ENCODE results near the gene MYO18B.

MYO18B gene

DNA sequence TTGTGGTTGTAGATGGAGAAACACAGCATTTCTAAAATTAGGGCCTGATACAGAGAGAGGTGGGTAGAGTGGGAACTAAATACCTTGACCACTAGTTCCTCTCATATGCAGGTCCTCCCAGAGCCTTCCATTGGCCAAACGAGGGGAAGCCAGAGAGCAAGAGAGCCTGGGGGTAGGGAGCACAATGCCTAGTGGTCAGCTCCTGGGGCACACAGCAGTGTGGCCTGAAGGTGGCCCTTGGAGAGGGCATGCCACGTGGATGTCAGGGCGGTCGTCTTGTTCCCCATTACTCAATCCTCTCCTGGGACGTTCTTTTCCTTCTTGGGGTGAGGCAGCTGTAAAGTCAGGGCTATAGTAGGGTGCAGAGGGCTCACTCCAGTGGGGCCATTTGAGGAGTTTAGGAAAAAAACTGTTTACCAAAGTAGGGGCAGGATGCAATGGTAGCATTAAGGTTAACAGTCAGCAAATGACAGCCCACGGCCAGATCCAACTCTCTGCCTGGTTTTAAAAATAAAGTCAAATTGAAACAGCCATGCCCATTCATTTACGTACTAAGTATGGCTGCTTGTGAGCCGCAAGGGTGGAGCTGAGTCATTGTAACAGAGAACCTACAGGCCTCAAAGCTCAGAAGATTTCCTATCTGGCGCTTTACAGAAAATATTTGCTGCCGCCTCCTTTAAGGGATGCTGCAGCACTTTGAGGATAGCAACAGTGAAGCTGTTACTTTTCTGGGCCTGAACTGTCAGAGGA is 7.6 kb downstream of the MYO18B start:
- no peak for DNase-seq

- no peak for DNase-seq
Observed at GRCh38 chr22:25750569-25751173, 8.7 kb downstream of the MYO18B start.

DNA sequence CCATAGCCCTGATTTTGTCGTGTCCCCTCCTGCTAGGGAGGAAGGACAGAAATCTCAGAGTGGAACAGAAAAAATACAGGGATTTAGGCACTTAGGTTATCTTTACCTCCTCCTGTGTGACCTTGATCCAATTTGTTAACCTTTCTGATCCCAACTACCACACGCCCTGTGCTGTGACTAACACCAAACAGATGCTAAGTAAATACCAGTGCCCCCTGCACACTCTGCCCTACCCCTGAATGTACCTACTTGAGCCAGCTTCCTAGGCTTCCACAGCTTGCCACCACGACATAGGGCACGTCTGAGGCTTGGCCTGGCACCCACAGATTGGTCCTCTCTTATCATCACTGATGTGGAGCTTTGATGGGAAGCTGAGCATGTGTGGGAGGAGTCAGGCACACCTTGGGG is 9.2 kb downstream of the MYO18B start:
- no peak for DNase-seq

DNA sequence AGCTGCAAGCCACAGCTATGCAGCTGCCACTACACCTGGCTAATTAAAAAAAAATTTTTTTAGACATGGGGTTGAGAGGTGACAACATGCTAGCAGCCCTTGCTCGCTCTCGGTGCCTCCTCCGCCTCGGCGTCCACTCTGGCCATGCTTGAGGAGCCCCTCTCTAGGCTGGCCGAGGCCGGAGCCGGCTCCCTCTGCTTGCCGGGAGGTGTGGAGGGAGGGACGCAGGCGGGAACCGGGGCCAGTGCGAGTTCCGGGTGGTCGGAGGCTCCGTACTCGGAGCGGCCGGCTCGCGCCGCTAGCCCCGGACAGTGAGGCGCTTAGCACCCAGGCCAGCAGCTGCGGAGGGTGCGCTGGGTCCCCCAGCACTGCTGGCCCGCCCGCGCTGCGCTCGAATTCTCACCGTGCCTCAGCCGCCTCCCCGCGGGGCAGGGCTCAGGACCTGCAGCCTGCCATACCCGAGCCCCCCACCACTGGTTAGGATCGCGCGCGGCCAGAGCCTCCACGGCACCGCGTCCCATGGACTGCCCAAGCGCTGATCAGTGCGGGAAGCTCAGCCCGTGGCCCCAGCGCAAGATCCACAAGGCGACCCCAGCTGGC is 10.7 kb downstream of the MYO18B start:
- DNase-seq = no peak

GRCh38 chr22:25753252-25753651 is 11.3 kb downstream of the MYO18B start:
- no peak for DNase-seq

DNA sequence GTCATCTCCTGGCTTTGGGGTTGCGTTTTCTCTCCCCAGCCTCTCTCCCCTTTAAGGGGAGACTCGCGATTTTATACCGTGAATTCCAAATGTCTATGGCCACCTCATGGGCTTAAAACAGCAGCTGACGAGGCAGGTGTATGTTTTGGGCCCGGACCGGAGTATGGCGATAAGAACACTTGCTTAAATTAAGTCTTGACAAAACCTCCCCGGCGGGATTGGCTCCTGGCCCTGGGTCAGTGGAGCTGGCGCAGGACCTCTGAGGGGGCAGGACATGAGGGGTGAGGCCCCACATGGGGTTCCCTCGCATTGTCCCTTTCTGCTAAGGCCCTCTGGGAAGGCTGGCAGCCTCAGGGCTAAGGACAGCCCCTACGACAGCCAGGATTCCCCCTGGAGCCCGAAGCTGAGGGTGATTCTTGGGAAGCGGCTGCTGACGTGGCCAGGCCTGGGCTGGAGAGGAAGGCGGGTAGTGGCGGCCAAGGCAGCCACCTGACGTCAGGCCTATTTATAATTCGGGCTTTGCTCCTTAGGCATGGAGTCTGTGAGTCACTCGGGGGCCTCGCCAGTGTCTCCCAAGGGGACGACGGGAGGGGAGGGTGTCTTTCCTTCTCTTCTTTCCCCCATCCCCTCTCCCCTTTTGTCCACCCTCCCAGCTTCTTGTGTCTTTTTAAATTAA is 12.7 kb downstream of the MYO18B start:
- no peak for DNase-seq

DNA sequence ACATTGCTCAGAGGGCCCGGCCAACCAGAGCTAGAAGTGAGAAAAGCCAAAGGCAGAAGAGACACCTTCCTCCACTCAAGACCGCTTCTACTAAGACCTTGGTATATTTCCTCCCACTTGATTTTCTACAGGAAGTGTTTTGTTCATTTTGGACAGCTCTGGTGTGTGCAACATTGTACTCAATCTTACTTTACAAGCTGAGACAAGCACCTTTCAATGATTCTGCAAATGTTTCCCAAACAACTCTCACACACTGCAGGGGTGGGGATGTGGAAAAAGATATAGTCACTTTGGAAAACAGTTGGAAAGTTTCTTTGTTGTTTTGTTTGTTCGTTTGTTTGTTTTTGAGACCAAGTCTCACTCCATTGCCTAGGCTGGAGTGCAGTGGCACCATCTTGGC is 15.7 kb downstream of the MYO18B start:
- no peak for DNase-seq

DNA sequence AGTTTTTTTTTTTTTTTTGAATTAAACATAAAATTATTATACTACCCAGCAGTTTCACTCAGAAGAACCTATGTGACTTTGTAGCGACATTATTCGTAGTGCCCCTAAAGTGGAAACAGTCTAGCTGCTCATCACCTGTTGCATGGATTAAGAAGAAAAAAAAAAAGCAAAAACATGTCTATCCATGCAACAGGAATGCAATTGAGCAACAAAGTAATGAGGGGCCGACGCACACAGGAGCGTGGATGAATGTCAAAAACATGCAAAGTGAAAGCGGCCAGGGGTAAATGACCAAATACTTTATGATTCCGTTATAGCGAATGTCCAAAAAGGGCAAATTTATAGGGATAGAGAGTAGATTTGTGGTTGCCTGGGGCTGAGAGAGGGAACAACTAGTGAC is 16.3 kb downstream of the MYO18B start:
- DNase-seq = no peak

DNA sequence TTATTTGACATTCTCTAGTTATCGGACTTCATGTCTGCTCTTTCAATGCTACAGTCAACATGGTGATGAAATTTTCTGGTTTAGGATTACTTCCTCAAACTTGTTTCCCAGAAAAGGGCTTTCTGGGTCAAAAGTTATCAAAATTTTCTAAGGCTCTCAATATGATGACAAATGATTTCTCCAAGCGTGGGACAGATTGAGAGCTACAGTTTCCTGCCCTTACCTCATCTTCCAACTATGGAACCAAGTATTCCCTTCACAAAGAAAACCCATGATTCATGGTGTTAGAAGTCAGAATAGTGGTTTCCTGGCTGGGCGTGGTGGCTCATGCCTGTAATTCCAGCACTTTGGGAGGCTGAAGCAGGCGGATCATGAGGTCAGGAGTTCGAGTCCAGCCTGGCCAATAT is 17.8 kb downstream of the MYO18B start:
- DNase-seq = no peak

DNA sequence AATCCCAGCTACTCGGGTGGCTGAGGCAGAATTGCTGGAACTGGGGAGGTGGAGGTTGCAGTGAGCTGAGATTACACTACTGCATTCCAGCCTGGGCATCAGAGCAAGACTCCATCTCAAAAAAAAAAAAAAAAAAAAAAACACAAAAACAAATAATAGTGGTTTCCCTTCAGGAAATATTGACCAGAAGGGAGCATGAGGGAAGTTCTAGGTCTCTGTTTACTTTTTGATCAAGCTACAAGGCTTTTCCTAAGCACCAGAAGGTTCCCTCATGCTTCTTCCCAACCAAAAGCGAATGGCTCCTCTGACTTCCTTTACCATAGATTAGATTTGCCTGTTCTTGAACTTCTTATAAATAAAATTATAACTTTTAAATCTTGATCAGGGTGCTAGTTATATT is 18.3 kb downstream of the MYO18B start:
- DNase-seq = no peak

GRCh38 chr22:25760848-25761595 is 19.0 kb downstream of the MYO18B start:
- DNase-seq = no peak

DNA sequence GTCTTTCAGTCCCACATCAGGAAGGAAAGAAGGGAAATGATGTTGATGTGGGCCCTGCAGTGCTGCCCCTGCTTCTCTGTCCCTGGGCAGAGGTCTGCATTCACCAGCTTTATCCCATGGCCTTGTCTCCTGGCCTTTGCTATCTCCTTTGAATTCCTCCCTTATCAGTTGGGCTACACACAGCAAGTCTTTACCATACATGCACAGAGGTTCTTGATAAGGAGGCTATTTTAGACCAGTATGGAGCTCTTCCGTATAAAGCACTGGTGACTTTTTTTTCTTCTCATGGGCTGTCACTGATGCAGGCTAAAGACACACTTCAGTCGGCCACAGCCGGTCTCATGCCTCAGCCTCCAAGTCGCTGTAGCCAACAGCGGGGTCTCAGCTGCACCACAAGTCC is 20.2 kb downstream of the MYO18B start:
- DNase-seq = no peak

DNA sequence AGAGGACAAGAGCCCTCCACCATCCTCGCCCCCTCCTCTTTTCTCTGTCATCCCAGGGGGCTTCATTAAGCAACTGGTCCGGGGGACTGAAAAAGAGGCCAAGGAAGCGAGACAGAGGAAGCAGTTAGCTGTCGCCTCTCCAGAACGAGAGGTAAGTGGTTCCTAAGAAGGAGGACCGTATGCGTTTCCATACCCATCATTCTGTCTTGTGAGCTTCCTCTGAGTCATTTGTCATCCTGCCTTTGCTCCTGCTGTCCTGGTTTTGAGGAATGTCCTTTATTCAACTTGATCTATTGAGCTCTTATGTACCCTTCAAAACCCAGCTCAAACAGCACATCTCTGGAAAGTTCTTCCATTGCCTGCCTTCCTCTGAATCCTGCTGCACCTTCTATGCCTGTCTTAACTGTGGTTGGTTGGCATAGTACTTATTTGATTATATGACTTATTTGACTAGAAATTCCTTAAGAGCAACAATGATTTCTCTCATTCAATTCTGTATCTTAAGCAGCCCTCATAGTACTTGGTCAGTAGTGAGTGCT is 21.3 kb downstream of the MYO18B start:
- DNase-seq = no peak

GRCh38 chr22:25764270-25765015 is 22.5 kb downstream of the MYO18B start:
- DNase-seq = no peak

DNA sequence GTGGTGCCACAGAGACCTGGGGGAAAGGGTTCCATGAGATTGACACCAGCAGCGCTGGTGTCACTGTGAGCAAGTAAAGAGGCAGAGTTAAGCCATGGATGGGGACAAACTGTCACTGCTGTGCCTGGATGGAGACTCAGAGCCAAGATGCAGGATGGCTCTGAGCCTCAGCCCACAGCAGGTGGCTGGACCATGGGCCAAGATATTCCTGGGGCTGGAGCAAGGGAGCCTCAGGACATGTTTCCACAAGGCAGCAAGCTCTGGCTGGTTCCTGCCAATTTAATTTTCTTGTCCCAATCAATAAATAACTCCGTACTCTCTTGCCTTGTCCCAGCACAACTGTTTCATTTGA is 23.0 kb downstream of the MYO18B start:
- DNase-seq = no peak

DNA sequence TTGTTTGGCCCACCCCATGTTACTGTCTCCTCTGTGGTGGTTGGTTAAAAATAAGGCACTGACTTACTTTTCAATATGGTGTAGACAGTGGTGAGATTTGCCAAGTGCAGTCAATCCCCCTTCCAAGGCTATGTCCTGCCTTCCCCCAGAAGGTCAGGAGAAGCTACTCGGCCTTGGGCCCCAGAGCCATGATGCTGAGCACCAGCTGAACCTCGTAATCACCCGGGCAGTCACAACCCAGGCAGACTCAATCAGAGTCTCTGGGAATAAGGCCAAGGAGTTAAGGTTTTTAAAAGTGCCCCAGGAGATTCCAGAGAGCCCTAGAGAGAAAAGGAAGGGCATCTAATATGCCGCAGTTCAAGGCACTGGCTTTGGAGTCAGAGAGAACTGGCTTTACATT is 23.8 kb downstream of the MYO18B start:
- DNase-seq = no peak

DNA sequence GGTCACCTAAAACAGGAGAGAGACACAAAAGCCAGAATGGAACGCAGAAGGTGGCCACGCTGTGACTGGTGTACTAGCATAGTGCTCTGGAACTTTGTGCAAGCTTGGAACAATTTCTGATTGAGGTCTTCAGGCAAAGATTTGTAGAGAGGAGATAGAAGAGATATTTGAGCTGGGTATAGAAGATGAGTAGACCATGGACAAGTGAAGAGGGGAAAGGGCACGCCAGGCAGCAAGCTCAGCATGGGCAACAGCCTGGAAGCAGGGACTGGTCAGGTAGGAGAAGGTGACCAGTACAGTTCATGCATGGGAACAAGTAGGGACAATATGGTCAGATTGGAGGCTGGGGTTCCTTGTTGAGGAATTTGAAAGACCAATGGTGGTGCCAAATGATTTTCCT is 24.4 kb downstream of the MYO18B start:
- DNase-seq = no peak

DNA sequence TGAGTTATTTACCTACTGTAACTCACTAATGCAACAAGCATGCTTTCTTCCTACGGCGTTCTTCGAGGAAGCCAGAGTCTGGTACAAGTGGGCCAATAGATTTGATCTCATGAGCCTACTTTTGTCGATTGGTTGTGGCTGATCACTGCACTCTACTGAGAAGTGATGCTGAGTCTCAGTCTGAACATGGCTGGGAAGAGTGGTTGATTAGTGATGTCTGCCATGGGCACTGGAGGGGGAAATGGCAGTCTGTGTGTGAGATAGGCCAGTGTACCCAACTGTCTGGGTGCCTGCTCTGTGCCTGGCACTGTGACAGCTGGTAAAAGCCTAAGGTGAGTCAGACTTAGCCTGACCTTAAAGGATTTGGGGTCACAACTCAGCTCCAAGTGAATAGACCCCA is 28.3 kb downstream of the MYO18B start:
- no peak for DNase-seq

DNA sequence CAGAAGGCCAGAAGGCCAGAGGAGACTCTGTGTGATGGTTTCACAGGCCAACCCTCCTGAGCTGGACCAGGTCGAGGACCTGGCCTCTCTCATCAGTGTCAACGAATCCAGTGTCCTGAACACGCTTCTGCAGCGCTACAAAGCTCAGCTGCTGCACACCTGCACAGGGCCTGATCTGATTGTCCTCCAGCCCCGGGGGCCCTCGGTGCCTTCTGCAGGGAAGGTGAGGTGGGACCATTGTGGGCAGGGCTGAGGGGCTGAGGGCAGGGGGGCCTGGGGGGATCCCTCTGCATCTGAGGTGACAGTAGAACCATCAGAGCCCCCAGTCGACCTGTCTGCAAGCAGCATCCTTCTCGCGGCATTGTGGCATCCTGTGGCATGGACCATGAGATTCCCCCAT is 30.3 kb downstream of the MYO18B start:
- no peak for DNase-seq

DNA sequence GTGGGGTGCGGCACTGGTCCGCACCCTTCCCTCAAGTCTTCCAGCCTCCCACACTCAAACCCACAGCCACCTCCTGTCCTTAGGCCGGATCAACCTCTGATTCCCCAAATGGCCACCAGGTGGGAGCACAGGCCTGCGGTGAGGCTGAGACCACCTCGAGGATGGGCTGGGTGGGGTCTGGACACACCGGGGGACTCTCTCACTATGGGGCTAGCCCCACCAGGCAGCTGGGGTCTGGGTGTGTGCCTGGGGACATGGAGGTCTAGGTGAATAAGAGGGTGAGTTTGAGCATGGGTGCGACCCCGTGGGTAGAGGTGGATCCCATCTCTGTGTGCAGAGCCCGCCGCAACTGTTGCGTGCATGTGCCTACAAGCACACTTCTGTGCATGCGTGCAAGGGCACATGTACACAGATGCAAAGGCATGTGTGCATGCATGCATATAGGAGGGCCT is 32.6 kb downstream of the MYO18B start:
- no peak for DNase-seq

DNA sequence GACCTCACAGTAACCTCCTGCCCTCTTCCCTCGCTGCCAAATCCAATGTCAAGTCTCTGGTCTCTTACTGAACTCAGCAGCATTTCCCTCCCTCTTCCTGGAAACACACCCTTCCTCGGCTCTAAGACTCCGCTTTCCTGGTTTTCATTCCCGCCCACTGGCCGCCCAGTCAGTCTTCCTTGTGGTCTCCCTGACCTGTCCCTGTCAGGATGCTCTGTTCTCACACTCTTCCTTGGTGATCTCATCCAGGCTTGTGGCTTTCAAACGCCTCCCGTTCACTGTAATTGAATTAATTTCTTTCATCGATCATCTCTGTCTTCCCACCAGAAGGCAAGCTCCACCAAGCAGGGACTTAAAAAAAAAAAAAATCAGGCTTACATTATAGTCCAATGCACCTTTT is 33.5 kb downstream of the MYO18B start:
- no peak for DNase-seq

DNA sequence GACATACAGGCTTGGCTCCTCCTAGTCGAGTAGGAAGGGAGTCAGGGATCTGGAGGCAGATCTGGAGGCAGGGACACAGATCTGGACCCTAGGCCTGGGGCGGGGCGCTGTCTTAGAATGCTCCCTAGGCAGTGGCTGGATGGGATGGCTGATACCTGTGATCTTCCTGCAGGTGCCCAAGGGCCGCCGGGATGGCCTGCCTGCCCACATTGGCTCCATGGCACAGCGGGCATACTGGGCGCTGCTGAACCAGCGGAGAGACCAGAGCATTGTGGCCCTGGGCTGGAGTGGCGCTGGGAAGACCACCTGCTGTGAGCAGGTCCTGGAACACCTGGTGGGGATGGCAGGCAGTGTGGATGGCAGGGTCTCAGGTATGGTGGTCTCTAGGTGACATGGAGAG is 35.4 kb downstream of the MYO18B start:
- DNase-seq = no peak

Data from CD4-positive, alpha-beta T cell treated with Interleukin-21 for 1 hour (primary cell).